SJSA1 (cell line): ENCODE measurements around the gene BRAT1. TPM values are rescaled to one million over a fixed set of nuclear protein-coding genes. Genes with fewer than 3 reads are reported as not detected.

Source experiments
- DNase-seq, 2 experiments: peaks; one replicate each; pipeline ENCODE4 v3.0.0-alpha.2; 2015 to 2020; ENCODE audit warnings: low spot score in 2 of 2, low read depth in 1 of 2
- H3K27ac ChIP-seq: fragments of 250-450 bp; sonication (Bioruptor Pico); 2 replicates; pipeline ENCODE4 v1.5.1; 2020; ENCODE audit warnings: mild to moderate bottlenecking, moderate library complexity
- H3K27me3 ChIP-seq: fragments of 250-450 bp; sonication (Bioruptor Pico); replicated peaks from 2 replicates; pipeline ENCODE4 v1.5.1; 2020; ENCODE audit warnings: mild to moderate bottlenecking, moderate library complexity
- H3K36me3 ChIP-seq: fragments of 250-450 bp; sonication (Bioruptor Pico); 2 replicates; pipeline ENCODE4 v1.5.1; 2020; ENCODE audit warnings: mild to moderate bottlenecking
- H3K4me1 ChIP-seq: fragments of 250-450 bp; sonication (Bioruptor Pico); replicated peaks from 2 replicates; pipeline ENCODE4 v1.6.1; 2021; ENCODE audit warnings: mild to moderate bottlenecking
- H3K4me3 ChIP-seq: fragments of 250-450 bp; sonication (Bioruptor Pico); 2 replicates; pipeline ENCODE4 v1.5.1; 2020; ENCODE audit warnings: mild to moderate bottlenecking
- H3K9me3 ChIP-seq: fragments of 250-450 bp; sonication (Bioruptor Pico); replicated peaks from 2 replicates; pipeline ENCODE4 v1.5.1; 2020; ENCODE audit warnings: mild to moderate bottlenecking
- total RNA-seq: library from RNA; depleted of rRNA; stranded (reverse); fragments of >200 nt; shearing (Covaris generic); gene quantifications from 2 replicates; pipeline ENCODE4 v1.2.3, GENCODE V29; 2014

The BRAT1 gene
- total RNA-seq, 1 experiment from 2014 or later = 33.3 TPM

- Histone ChIP-seq H3K27ac (no peak overlapping the region), H3K36me3 (no peaks in the 10 kb centered on the region), H3K9me3 (no peaks in the 10 kb centered on the region), H3K4me1 (peaks cover 11% of the 10 kb centered on the region), H3K27me3 (no peaks in the 10 kb centered on the region), H3K4me3 (no peak overlapping the region)
- DNase-seq = no peak
Measured at GRCh38 chr7:2507208-2507916, 48.0 kb downstream of the BRAT1 start.

- Histone ChIP-seq H3K36me3 (no peaks in the 10 kb centered on the region), H3K27me3 (no peaks in the 10 kb centered on the region), H3K27ac (no peak overlapping the region), H3K9me3 (no peaks in the 10 kb centered on the region), H3K4me1 (peaks cover 11% of the 10 kb centered on the region), H3K4me3 (no peak overlapping the region)
- no peak for DNase-seq
Measured at GRCh38 chr7:2505401-2505800, 49.9 kb downstream of the BRAT1 start.

GRCh38 chr7:2504889-2505375, 50.4 kb downstream of the BRAT1 start:
- no peak overlapping the region for H3K4me3 ChIP-seq
- no peaks in the 10 kb centered on the region for H3K36me3 ChIP-seq
- no peak for DNase-seq
- H3K9me3 ChIP-seq = no peaks in the 10 kb centered on the region
- peaks cover 11% of the 10 kb centered on the region for H3K4me1 ChIP-seq
- H3K27me3 ChIP-seq = no peaks in the 10 kb centered on the region
- H3K27ac ChIP-seq = no peak overlapping the region

GRCh38 chr7:2504128-2504888, 51.0 kb downstream of the BRAT1 start:
- Histone ChIP-seq H3K4me1 (peaks cover 11% of the 10 kb centered on the region), H3K27me3 (no peaks in the 10 kb centered on the region), H3K27ac (no peak overlapping the region), H3K4me3 (no peak overlapping the region), H3K36me3 (no peaks in the 10 kb centered on the region), H3K9me3 (no peaks in the 10 kb centered on the region)
- no peak for DNase-seq

GRCh38 chr7:2503056-2503941, 52.0 kb downstream of the BRAT1 start:
- no peaks in the 10 kb centered on the region for H3K36me3 ChIP-seq
- peaks cover 4% of the 10 kb centered on the region for H3K4me1 ChIP-seq
- no peak overlapping the region for H3K27ac ChIP-seq
- H3K27me3 ChIP-seq = no peaks in the 10 kb centered on the region
- no peaks in the 10 kb centered on the region for H3K9me3 ChIP-seq
- no peak for DNase-seq
- no peak overlapping the region for H3K4me3 ChIP-seq

- Histone ChIP-seq H3K36me3 (no peaks in the 10 kb centered on the region), H3K4me3 (no peak overlapping the region), H3K9me3 (no peaks in the 10 kb centered on the region), H3K27ac (no peak overlapping the region), H3K4me1 (no peaks in the 10 kb centered on the region), H3K27me3 (no peaks in the 10 kb centered on the region)
- no peak for DNase-seq
Measured at GRCh38 chr7:2502647-2502966, 52.7 kb downstream of the BRAT1 start.

GRCh38 chr7:2501947-2502646, 53.2 kb downstream of the BRAT1 start:
- Histone ChIP-seq H3K27me3 (no peaks in the 10 kb centered on the region), H3K27ac (no peak overlapping the region), H3K4me1 (no peaks in the 10 kb centered on the region), H3K36me3 (no peaks in the 10 kb centered on the region), H3K9me3 (no peaks in the 10 kb centered on the region), H3K4me3 (no peak overlapping the region)
- DNase-seq = no peak

GRCh38 chr7:2500701-2501100, 54.6 kb downstream of the BRAT1 start:
- no peak for DNase-seq
- Histone ChIP-seq H3K27me3 (no peaks in the 10 kb centered on the region), H3K27ac (no peak overlapping the region), H3K36me3 (no peaks in the 10 kb centered on the region), H3K4me1 (no peaks in the 10 kb centered on the region), H3K4me3 (no peak overlapping the region), H3K9me3 (no peaks in the 10 kb centered on the region)

- DNase-seq = no peak
- Histone ChIP-seq H3K4me1 (no peaks in the 10 kb centered on the region), H3K27ac (no peak overlapping the region), H3K36me3 (no peaks in the 10 kb centered on the region), H3K27me3 (no peaks in the 10 kb centered on the region), H3K9me3 (no peaks in the 10 kb centered on the region), H3K4me3 (no peak overlapping the region)
Measured at GRCh38 chr7:2499719-2500430, 55.4 kb downstream of the BRAT1 start.

- no peak overlapping the region for H3K27ac ChIP-seq
- H3K4me3 ChIP-seq = no peak overlapping the region
- no peaks in the 10 kb centered on the region for H3K4me1 ChIP-seq
- no peak for DNase-seq
- no peaks in the 10 kb centered on the region for H3K27me3 ChIP-seq
- H3K36me3 ChIP-seq = no peaks in the 10 kb centered on the region
- no peaks in the 10 kb centered on the region for H3K9me3 ChIP-seq
Measured at GRCh38 chr7:2499181-2499580, 56.1 kb downstream of the BRAT1 start.

- Histone ChIP-seq H3K36me3 (no peaks in the 10 kb centered on the region), H3K4me1 (no peaks in the 10 kb centered on the region), H3K27ac (no peak overlapping the region), H3K27me3 (no peaks in the 10 kb centered on the region), H3K4me3 (no peak overlapping the region), H3K9me3 (no peaks in the 10 kb centered on the region)
- DNase-seq = no peak
Measured at GRCh38 chr7:2498708-2499107, 56.6 kb downstream of the BRAT1 start.

GRCh38 chr7:2497500-2498336, 57.6 kb downstream of the BRAT1 start:
- DNase-seq = no peak
- no peaks in the 10 kb centered on the region for H3K9me3 ChIP-seq
- no peaks in the 10 kb centered on the region for H3K4me1 ChIP-seq
- H3K4me3 ChIP-seq = no peak overlapping the region
- H3K27ac ChIP-seq = no peak overlapping the region
- no peaks in the 10 kb centered on the region for H3K36me3 ChIP-seq
- no peaks in the 10 kb centered on the region for H3K27me3 ChIP-seq
